SU-DHL-6 (cell line): ENCODE results near the gene IFI27.

Experiments
- EZH2phosphoT487 ChIP-seq: fragments of 200-600 bp; sonication (generic), shearing (Covaris generic); conservative IDR thresholded peaks from 2 replicates; pipeline ENCODE4 v1.6.1; 2018; ENCODE audit warnings: mild to moderate bottlenecking, antibody characterized with exemption, low read length, moderate library complexity, mixed read lengths
- TF ChIP-seq, protein P1 (sequence below): fragments of 200-600 bp; sonication (generic); IDR thresholded peaks from one replicate; pipeline ENCODE4 v1.5.1; 2017; ENCODE audit warnings: antibody characterized with exemption, mild to moderate bottlenecking, low read length, moderate library complexity; ENCODE audit not compliant: insufficient read depth, poor library complexity, severe bottlenecking

- TF ChIP-seq, protein P1, sequence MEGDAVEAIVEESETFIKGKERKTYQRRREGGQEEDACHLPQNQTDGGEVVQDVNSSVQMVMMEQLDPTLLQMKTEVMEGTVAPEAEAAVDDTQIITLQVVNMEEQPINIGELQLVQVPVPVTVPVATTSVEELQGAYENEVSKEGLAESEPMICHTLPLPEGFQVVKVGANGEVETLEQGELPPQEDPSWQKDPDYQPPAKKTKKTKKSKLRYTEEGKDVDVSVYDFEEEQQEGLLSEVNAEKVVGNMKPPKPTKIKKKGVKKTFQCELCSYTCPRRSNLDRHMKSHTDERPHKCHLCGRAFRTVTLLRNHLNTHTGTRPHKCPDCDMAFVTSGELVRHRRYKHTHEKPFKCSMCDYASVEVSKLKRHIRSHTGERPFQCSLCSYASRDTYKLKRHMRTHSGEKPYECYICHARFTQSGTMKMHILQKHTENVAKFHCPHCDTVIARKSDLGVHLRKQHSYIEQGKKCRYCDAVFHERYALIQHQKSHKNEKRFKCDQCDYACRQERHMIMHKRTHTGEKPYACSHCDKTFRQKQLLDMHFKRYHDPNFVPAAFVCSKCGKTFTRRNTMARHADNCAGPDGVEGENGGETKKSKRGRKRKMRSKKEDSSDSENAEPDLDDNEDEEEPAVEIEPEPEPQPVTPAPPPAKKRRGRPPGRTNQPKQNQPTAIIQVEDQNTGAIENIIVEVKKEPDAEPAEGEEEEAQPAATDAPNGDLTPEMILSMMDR = no peak
- TF ChIP-seq EZH2phosphoT487 = no peak
Measured at GRCh38 chr14:94109915-94110250, 653 bp upstream of the IFI27 start.
